Bronchial epithelial cell (primary cell): ENCODE data around the gene YIPF5. TPM values are rescaled to one million over a fixed set of nuclear protein-coding genes. Genes with fewer than 3 reads are reported as not detected.

Source experiments
- DNase-seq: peaks from one replicate; pipeline ENCODE4 v3.0.0-alpha.2; 2010; ENCODE audit warnings: low read depth
- FAIRE-seq: peaks from 2 replicates; lab custom pipeline; 2011; peaks lifted over from hg19 to GRCh38; lab: Jason Lieb, UNC
- H3K27me3 ChIP-seq: 2 replicates; pipeline ENCODE4 v1.5.1; 2011; ENCODE audit warnings: low read length; ENCODE audit not compliant: control insufficient read depth, insufficient read depth
- H3K36me3 ChIP-seq: 2 replicates; pipeline ENCODE4 v1.5.1; 2011; ENCODE audit warnings: low read length; ENCODE audit not compliant: control insufficient read depth, insufficient read depth
- H3K4me3 ChIP-seq: 2 replicates; pipeline ENCODE4 v1.5.1; 2011; ENCODE audit warnings: mild to moderate bottlenecking, low read depth, low read length, control low read depth
- CTCF ChIP-seq: IDR thresholded peaks from 2 replicates; pipeline ENCODE4 v1.5.1; 2011; ENCODE audit warnings: mild to moderate bottlenecking, moderate library complexity, low read length, control low read depth, inconsistent platforms; ENCODE audit not compliant: insufficient read depth, severe bottlenecking
- total RNA-seq: library from RNA; depleted of rRNA; stranded (reverse); fragments of >200 nt; gene quantifications from 2 replicates; pipeline ENCODE4 v1.2.1, GENCODE V29; 2014

YIPF5 gene
- total RNA-seq, 1 donor from 2014 or later = 104 TPM

DNA sequence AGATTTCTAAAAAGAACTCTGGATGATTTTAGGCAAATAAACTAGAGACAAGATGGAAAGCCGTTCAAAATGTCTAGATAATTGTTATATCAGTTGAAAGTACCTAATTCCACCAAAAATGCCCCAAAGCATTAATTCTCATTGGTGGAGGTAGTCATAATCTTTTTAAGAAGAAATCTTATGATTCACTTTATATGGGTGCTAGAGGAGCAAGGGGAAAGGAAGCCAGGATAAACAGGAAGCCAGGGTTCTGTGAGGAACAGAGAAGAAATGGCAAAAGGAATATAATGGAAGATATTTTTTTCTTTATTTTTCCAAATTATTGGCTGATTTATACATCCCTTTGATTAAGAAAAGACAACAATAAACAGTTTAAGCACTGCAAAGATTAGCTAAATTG, 7.8 kb downstream of the YIPF5 start:
- Histone ChIP-seq H3K4me3 (no peak overlapping the region), H3K36me3 (peaks cover 6% of the 10 kb centered on the region), H3K27me3 (no peaks in the 10 kb centered on the region)
- FAIRE-seq = no peak
- no peak for TF ChIP-seq CTCF
- no peak for DNase-seq

- DNase-seq = peak; percentile 40
- Histone ChIP-seq H3K36me3 (peaks cover 1% of the 10 kb centered on the region), H3K4me3 (no peak overlapping the region), H3K27me3 (no peaks in the 10 kb centered on the region)
- no peak for TF ChIP-seq CTCF
- no peak for FAIRE-seq
Measured at GRCh38 chr5:144156767-144157171, 13.7 kb downstream of the YIPF5 start.

GRCh38 chr5:144151026-144151425, 19.4 kb downstream of the YIPF5 start:
- DNase-seq (no peak), FAIRE-seq (no peak)
- no peak overlapping the region for H3K4me3 ChIP-seq
- no peaks in the 10 kb centered on the region for H3K27me3 ChIP-seq
- H3K36me3 ChIP-seq = no peaks in the 10 kb centered on the region
- no peak for TF ChIP-seq CTCF

- FAIRE-seq = peak; percentile 82
- Histone ChIP-seq H3K36me3 (no peaks in the 10 kb centered on the region), H3K27me3 (no peaks in the 10 kb centered on the region), H3K4me3 (no peak overlapping the region)
- DNase-seq = peak; percentile 92
- TF ChIP-seq CTCF = no peak
Measured at GRCh38 chr5:144144956-144145751, 25.3 kb downstream of the YIPF5 start.

- H3K27me3 ChIP-seq = no peaks in the 10 kb centered on the region
- H3K36me3 ChIP-seq = no peaks in the 10 kb centered on the region
- no peak for DNase-seq
- H3K4me3 ChIP-seq = no peak overlapping the region
- no peak for FAIRE-seq
- no peak for TF ChIP-seq CTCF
Measured at GRCh38 chr5:144143625-144144024, 26.8 kb downstream of the YIPF5 start.

DNA sequence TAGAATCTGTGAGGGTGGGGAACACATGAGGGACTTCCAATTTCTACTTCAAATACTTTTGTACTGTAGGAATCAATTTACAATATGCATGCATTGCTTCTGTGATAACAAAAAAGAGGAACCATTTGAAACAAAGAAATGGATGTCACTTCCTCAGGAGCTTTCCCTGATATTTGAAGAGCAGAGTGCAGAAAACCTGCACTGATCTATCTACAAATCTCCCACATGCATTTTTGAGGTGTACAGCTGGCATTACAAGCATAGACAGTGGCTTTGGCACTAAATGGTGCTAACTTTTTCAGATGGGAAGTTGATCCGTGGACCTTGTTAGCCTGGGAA, 27.7 kb downstream of the YIPF5 start:
- TF ChIP-seq CTCF = no peak
- FAIRE-seq (no peak), DNase-seq (no peak)
- Histone ChIP-seq H3K4me3 (no peak overlapping the region), H3K27me3 (no peaks in the 10 kb centered on the region), H3K36me3 (no peaks in the 10 kb centered on the region)
